GM12892 (cell line): ENCODE results near the gene LRMDA.

ENCODE experiments used
- DNase-seq: peaks from one replicate; pipeline ENCODE4 v3.0.0; 2011; ENCODE audit not compliant: insufficient read length
- FAIRE-seq: peaks from 2 replicates; lab custom pipeline; 2011; peaks lifted over from hg19 to GRCh38; lab: Jason Lieb, UNC
- POLR2A ChIP-seq: IDR thresholded peaks from 2 replicates; pipeline ENCODE4 v1.6.1; 2011; ENCODE audit warnings: low read depth, low read length, control low read depth
- POLR2AphosphoS5 ChIP-seq: IDR thresholded peaks from 2 replicates; pipeline ENCODE4 v1.6.1; 2011; ENCODE audit warnings: low read depth, low read length, control low read depth
- TAF1 ChIP-seq: IDR thresholded peaks from 2 replicates; pipeline ENCODE4 v1.6.1; 2011; ENCODE audit warnings: low read depth, mild to moderate bottlenecking, control low read depth, low read length, borderline replicate concordance

LRMDA gene

GRCh38 chr10:75978213-75978612 lies 546.8 kb downstream of the LRMDA start:
- TF ChIP-seq POLR2AphosphoS5 (no peak), POLR2A (no peak), TAF1 (no peak)
- FAIRE-seq = no peak

GRCh38 chr10:75980419-75981002 lies 549.1 kb downstream of the LRMDA start:
- DNase-seq = no peak
- no peak for TF ChIP-seq POLR2A
- no peak for TF ChIP-seq TAF1
- TF ChIP-seq POLR2AphosphoS5 = no peak
- no peak for FAIRE-seq

More at GRCh38 chr10:75978213-75978612, 546.8 kb downstream of the LRMDA start:
- DNase-seq = no peak

- no peak for TF ChIP-seq POLR2A
- TF ChIP-seq TAF1 = no peak
- TF ChIP-seq POLR2AphosphoS5 = no peak
- no peak for FAIRE-seq
- DNase-seq = no peak
Measured at GRCh38 chr10:75982611-75983369, 551.4 kb downstream of the LRMDA start.

GRCh38 chr10:75984067-75984466 lies 552.6 kb downstream of the LRMDA start:
- FAIRE-seq (no peak), DNase-seq (no peak)
- no peak for TF ChIP-seq POLR2A

GRCh38 chr10:75987616-75988015 lies 556.2 kb downstream of the LRMDA start:
- TF ChIP-seq POLR2A = no peak
- no peak for TF ChIP-seq POLR2AphosphoS5
- no peak for TF ChIP-seq TAF1
- FAIRE-seq = no peak
- no peak for DNase-seq

GRCh38 chr10:75994357-75995040 lies 563.1 kb downstream of the LRMDA start:
- TF ChIP-seq POLR2AphosphoS5 = no peak
- no peak for TF ChIP-seq POLR2A
- no peak for TF ChIP-seq TAF1
- FAIRE-seq = no peak

GRCh38 chr10:75995041-75995430 lies 563.6 kb downstream of the LRMDA start:
- TF ChIP-seq POLR2A (no peak), TAF1 (no peak), POLR2AphosphoS5 (no peak)
- DNase-seq = no peak
- FAIRE-seq = no peak

More at GRCh38 chr10:75994357-75995040, 563.1 kb downstream of the LRMDA start:
- DNase-seq = no peak

GRCh38 chr10:75995720-75996119 lies 564.3 kb downstream of the LRMDA start:
- FAIRE-seq (no peak), DNase-seq (no peak)

GRCh38 chr10:75999001-75999400 lies 567.6 kb downstream of the LRMDA start:
- FAIRE-seq (no peak), DNase-seq (no peak)
- TF ChIP-seq POLR2A = no peak
- no peak for TF ChIP-seq POLR2AphosphoS5
- TF ChIP-seq TAF1 = no peak

More at GRCh38 chr10:75995720-75996119, 564.3 kb downstream of the LRMDA start:
- TF ChIP-seq POLR2AphosphoS5 (no peak), POLR2A (no peak), TAF1 (no peak)

GRCh38 chr10:75999515-76000209 lies 568.2 kb downstream of the LRMDA start:
- FAIRE-seq (no peak), DNase-seq (no peak)
- TF ChIP-seq TAF1 (no peak), POLR2AphosphoS5 (no peak), POLR2A (no peak)

- TF ChIP-seq POLR2A = no peak
- TF ChIP-seq TAF1 = no peak
- no peak for TF ChIP-seq POLR2AphosphoS5
- DNase-seq (no peak), FAIRE-seq (no peak)
Measured at GRCh38 chr10:76000550-76000949, 569.1 kb downstream of the LRMDA start.

GRCh38 chr10:76001019-76001418 lies 569.6 kb downstream of the LRMDA start:
- FAIRE-seq = no peak
- no peak for DNase-seq
- no peak for TF ChIP-seq TAF1
